VCaP (cell line): Measurements from ENCODE around the gene ZNF764.
"Not testable (repeated sequence)": the region's sequence is repeated elsewhere in the genome, so short reads cannot be mapped to it uniquely, and the experiment has no call there.

Experiments
- H3K27ac ChIP-seq: fragments of 450-650 bp; 2 replicates; pipeline ENCODE4 v1.5.1; 2017
- CTCF ChIP-seq: fragments of 450-650 bp; conservative IDR thresholded peaks from 2 replicates; pipeline ENCODE4 v1.5.1; 2017; ENCODE audit warnings: mild to moderate bottlenecking, moderate library complexity

Gene ZNF764

GRCh38 chr16:30525844-30526136, 32.4 kb downstream of the ZNF764 start:
- no peak for TF ChIP-seq CTCF
- peak overlapping the region; percentile 93 for H3K27ac ChIP-seq

GRCh38 chr16:30524575-30525568, 33.3 kb downstream of the ZNF764 start:
- TF ChIP-seq CTCF = no peak

GRCh38 chr16:30523768-30524574, 34.2 kb downstream of the ZNF764 start:
- no peak overlapping the region for H3K27ac ChIP-seq
- no peak for TF ChIP-seq CTCF

More at GRCh38 chr16:30524575-30525568, 33.3 kb downstream of the ZNF764 start:
- no peak overlapping the region for H3K27ac ChIP-seq

GRCh38 chr16:30522702-30523463, 35.3 kb downstream of the ZNF764 start:
- not testable (repeated sequence) for H3K27ac ChIP-seq

- TF ChIP-seq CTCF = no peak
- no peak overlapping the region for H3K27ac ChIP-seq
Measured at GRCh38 chr16:30521873-30522641, 36.1 kb downstream of the ZNF764 start.

GRCh38 chr16:30521476-30521872, 36.7 kb downstream of the ZNF764 start:
- no peak overlapping the region for H3K27ac ChIP-seq
- TF ChIP-seq CTCF = no peak
